GM19463 (cell line): Measurements from ENCODE around the gene PCDHA3.
"Not testable (repeated sequence)": the region's sequence is repeated elsewhere in the genome, so short reads cannot be mapped to it uniquely, and the experiment has no call there.

Experiments
- ATAC-seq: cut with Tn5 transposase; IDR thresholded peaks from one replicate; pipeline ENCODE4 v1.9.1; 2021; ENCODE audit warnings: mild to moderate bottlenecking, moderate library complexity; ENCODE audit not compliant: unreplicated experiment

The PCDHA3 gene

DNA sequence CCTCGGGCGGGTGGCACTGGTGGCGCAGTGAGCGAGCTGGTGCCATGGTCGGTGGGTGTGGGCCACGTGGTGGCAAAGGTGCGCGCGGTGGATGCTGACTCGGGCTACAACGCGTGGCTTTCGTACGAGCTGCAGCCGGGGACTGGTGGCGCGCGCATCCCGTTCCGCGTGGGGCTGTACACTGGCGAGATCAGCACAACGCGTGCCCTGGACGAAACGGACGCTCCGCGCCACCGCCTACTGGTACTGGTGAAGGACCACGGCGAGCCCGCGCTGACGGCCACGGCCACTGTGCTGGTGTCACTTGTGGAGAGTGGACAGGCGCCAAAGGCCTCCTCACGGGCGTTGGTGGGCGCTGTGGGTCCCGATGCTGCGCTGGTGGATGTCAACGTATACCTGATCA is 8.0 kb downstream of the PCDHA3 start:
- no peak for ATAC-seq

GRCh38 chr5:140821375-140822280 is 20.8 kb downstream of the PCDHA3 start, which contains the start of gene PCDHA5:
Gene PCDHA5 (plus strand): TSS chr5:140821613.
- no peak for ATAC-seq

GRCh38 chr5:140822281-140822629 is 21.4 kb downstream of the PCDHA3 start:
- no peak for ATAC-seq

GRCh38 chr5:140822969-140823368 is 22.1 kb downstream of the PCDHA3 start:
- ATAC-seq = not testable (repeated sequence)

DNA sequence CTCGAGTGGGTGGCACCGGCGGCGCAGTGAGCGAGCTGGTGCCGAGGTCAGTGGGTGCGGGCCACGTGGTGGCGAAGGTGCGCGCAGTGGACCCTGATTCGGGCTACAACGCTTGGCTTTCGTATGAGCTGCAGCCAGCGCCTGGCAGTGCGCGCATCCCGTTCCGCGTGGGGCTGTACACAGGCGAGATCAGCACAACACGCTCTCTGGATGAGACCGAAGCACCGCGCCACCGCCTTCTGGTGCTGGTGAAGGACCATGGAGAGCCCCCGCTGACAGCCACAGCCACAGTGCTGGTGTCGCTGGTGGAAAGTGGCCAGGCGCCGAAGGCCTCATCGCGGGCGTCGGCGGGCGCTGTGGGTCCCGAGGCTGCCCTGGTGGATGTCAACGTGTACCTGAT is 22.6 kb downstream of the PCDHA3 start:
- ATAC-seq = no peak

GRCh38 chr5:140827704-140828361 is 27.0 kb downstream of the PCDHA3 start, which contains the start of gene PCDHA6:
Gene PCDHA6 (plus strand): TSS chr5:140827960. CDS start chr5:140828092, 132 bp downstream.
- ATAC-seq = no peak

GRCh38 chr5:140828362-140828737 is 27.5 kb downstream of the PCDHA3 start:
- ATAC-seq = no peak

DNA sequence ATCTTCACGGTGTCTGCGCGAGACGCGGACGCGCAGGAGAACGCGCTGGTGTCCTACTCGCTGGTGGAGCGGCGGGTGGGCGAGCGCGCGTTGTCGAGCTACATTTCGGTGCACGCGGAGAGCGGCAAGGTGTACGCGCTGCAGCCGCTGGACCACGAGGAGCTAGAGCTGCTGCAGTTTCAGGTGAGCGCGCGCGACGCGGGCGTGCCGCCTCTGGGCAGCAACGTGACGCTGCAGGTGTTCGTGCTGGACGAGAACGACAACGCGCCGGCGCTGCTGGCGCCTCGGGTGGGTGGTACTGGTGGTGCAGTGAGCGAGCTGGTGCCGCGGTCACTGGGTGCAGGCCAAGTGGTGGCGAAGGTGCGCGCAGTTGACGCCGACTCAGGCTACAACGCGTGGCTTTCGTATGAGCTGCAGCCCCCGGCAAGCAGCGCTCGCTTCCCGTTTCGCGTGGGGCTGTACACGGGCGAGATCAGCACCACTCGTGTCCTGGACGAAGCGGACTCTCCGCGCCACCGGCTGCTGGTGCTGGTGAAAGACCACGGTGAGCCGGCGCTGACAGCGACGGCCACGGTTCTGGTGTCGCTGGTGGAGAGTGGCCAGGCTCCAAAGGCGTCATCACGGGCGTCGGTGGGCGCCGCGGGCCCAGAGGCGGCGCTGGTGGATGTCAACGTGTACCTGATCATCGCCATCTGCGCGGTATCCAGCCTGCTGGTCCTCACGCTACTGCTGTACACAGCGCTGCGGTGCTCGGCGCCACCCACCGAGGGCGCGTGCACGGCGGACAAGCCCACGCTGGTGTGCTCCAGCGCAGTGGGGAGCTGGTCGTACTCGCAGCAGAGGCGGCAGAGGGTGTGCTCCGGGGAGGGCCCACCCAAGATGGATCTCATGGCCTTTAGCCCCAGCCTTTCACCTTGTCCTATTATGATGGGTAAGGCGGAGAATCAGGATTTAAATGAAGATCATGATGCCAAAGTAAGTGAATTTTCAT is 28.9 kb downstream of the PCDHA3 start:
- not testable (repeated sequence) for ATAC-seq

- ATAC-seq = no peak
Measured at GRCh38 chr5:140833993-140834392, 33.1 kb downstream of the PCDHA3 start, which contains the start of gene PCDHA7. Gene PCDHA7 (plus strand): TSS chr5:140834269. CDS start chr5:140834384, 115 bp downstream.

GRCh38 chr5:140834439-140835008 is 33.7 kb downstream of the PCDHA3 start:
- ATAC-seq = not testable (repeated sequence)

DNA sequence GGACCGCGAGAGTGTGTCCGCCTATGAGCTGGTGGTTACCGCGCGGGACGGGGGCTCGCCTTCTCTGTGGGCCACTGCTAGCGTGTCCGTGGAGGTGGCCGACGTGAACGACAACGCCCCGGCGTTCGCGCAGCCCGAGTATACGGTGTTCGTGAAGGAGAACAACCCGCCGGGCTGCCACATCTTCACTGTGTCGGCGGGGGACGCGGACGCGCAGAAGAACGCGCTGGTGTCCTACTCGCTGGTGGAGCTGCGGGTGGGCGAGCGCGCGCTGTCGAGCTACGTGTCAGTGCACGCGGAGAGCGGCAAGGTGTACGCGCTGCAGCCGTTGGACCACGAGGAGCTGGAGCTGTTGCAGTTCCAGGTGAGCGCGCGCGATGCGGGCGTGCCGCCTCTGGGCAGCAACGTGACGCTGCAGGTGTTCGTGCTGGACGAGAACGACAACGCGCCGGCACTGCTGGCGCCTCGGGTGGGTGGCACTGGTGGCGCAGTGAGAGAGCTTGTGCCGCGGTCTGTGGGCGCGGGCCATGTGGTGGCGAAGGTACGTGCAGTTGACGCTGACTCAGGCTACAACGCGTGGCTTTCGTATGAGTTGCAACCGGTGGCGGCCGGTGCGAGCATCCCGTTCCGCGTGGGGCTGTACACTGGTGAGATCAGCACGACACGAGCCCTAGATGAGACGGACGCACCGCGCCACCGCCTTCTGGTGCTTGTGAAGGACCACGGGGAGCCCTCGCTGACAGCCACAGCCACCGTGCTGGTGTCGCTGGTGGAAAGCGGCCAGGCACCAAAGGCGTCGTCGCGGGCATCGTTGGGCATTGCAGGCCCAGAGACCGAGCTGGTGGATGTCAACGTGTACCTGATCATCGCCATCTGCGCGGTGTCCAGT is 35.0 kb downstream of the PCDHA3 start:
- ATAC-seq = no peak

DNA sequence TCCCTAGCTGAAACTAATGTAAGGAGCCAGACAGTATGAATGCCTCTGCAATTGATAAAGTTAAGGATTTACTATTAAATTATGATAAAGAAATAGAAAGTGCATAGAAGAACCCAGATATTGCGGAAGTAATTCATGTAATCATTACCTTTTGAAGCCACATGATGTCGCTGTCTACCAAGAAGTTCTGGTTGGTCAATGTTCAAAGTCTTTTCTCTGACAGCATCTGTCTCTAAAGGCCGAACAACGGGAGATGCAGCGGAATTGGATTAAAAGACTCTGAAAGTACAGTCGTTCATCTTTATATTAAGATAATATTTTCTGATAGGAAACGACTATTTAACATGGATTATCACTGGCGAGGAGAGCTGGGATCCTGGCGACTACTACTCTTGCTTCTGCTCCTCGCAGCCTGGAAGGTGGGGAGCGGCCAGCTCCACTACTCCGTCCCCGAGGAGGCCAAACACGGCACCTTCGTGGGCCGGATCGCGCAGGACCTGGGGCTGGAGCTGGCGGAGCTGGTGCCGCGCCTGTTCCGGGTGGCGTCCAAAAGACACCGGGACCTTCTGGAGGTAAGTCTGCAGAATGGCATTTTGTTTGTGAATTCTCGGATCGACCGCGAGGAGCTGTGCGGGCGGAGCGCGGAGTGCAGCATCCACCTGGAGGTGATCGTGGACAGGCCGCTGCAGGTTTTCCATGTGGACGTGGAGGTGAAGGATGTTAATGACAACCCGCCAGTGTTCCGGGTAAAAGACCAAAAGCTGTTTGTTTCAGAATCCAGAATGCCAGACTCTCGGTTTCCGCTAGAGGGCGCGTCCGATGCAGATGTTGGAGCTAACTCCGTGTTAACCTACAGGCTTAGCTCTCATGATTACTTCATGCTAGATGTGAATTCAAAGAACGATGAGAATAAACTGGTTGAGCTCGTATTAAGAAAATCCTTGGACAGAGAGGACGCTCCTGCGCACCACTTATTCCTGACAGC is 40.4 kb downstream of the PCDHA3 start, which contains the start of gene PCDHA8:
PCDHA8 (plus strand) TSS at position 210 of the 985 bp plus-strand sequence; CDS start at position 345, 135 bp downstream.
- ATAC-seq = no peak

- no peak for ATAC-seq
Measured at GRCh38 chr5:140842798-140843733, 42.2 kb downstream of the PCDHA3 start.

- ATAC-seq = not testable (repeated sequence)
Measured at GRCh38 chr5:140848139-140849102, 47.6 kb downstream of the PCDHA3 start, which contains the start of gene PCDHA9. Gene PCDHA9 (plus strand): TSS chr5:140848382. CDS start chr5:140848496, 114 bp downstream.

DNA sequence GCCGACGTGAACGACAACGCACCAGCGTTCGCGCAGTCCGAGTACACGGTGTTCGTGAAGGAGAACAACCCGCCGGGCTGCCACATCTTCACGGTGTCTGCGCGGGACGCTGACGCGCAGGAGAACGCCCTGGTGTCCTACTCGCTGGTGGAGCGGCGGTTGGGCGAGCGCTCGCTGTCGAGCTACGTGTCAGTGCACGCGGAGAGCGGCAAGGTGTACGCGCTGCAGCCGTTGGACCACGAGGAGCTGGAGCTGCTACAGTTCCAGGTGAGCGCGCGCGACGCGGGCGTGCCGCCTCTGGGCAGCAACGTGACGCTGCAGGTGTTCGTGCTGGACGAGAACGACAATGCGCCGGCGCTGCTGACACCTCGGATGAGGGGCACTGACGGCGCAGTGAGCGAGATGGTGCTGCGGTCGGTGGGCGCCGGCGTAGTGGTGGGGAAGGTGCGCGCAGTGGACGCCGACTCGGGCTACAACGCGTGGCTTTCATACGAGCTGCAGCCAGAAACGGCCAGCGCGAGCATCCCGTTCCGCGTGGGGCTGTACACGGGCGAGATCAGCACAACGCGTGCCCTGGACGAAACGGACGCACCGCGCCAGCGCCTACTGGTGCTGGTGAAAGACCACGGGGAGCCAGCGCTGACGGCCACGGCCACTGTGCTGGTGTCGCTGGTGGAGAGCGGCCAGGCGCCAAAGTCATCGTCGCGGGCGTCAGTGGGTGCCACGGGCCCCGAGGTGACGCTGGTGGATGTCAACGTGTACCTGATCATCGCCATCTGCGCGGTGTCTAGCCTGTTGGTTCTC is 49.2 kb downstream of the PCDHA3 start:
- not testable (repeated sequence) for ATAC-seq
